Measurements from ENCODE around the gene TMBIM4. TPM values are rescaled to one million over a fixed set of nuclear protein-coding genes. Genes with fewer than 3 reads are reported as not detected.

TMBIM4 gene
- total and polyA plus RNA-seq, 2 of the 4 experiments (the other 2 are of a cell fraction) = 38.7 to 59.3 TPM

Other genes starting within 250 kb of the TMBIM4 start
- 2.7 and 9.2 TPM in 2 replicates for gene LLPH, start 39.2 kb downstream of the TMBIM4 start, total RNA-seq (2012; rRNA removed)
- gene LLPH, start 39.2 kb downstream of the TMBIM4 start, polyA plus RNA-seq (2012; rRNA removed) = 13.0 and 17.0 TPM in 2 replicates
- 0.72 and 1.1 TPM in 2 replicates for gene IRAK3, start 19.2 kb upstream of the TMBIM4 start, total RNA-seq (2012; rRNA removed)
- gene IRAK3, start 19.2 kb upstream of the TMBIM4 start, polyA plus RNA-seq (2012; rRNA removed) = 0.34 and 0.53 TPM in 2 replicates
- gene HELB, start 132.5 kb upstream of the TMBIM4 start, total RNA-seq (2012; rRNA removed) = 2.9 and 3.6 TPM in 2 replicates
- 0.49 and 0.72 TPM in 2 replicates for gene HELB, start 132.5 kb upstream of the TMBIM4 start, polyA plus RNA-seq (2012; rRNA removed)

Measured in IMR-90 (cell line).